Measurements from ENCODE around the gene PDSS2. TPM values are rescaled to one million over a fixed set of nuclear protein-coding genes. Genes with fewer than 3 reads are reported as not detected.

Gene PDSS2
- total and polyA plus RNA-seq, 2 of the 8 experiments (the other 6 are each of a cell fraction or from before 2014, with no cell fraction given): 10.7 to 16.1 TPM

DNA sequence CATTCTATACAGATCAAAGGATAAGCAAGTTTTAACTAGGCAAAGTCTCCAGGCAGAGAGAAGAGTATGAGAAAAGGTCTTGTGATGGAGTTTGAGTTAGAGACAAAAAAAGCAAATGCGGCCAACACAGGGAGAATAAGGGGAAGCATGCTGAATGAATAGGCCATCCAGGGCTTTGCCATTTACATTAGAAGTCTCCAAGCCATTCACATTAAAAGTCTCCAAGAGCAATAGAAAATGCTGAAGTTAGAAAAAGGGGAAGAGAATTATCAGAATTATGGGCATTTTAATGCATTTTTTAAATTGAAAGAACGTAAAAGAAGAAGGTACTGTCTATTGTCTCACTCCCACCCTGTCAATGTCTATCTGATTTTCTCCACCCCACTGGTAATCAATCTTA, 49.4 kb downstream of the PDSS2 start (continued):
- TF ChIP-seq USF2 (IDR thresholded peaks at IDR 0.05; ENCODE audit: low read length) (no peak), SP2 (IDR thresholded peaks at IDR 0.05; ENCODE audit: low read length) (no peak), SP4 (IDR thresholded peaks at IDR 0.05; ENCODE audit: low read length) (no peak), RBBP5 (IDR thresholded peaks at IDR 0.05; ENCODE audit: borderline replicate concordance, low read depth, low read length) (no peak), CTCF (IDR thresholded peaks at IDR 0.05; ENCODE audit: control extremely low read depth in 1 of 3, insufficient read depth in 1 of 3, low read depth in 1 of 3, low read length in 3 of 3) (no peak), SAP30 (IDR thresholded peaks at IDR 0.05; ENCODE audit: insufficient read depth, insufficient replicate concordance, low read length) (no peak), EGR1 (IDR thresholded peaks at IDR 0.05; ENCODE audit: borderline replicate concordance, low read depth, low read length) (no peak)
